NCI-H69 (cell line): ENCODE data around the gene AK4.

Experiments used
- DNase-seq: peaks from one replicate; lab custom pipeline; 2025; lab: John Stamatoyannopoulos, UW

The AK4 gene

GRCh38 chr1:65278376-65279069, 130.5 kb downstream of the AK4 start:
- DNase-seq, result peak; percentile 23

- peak; percentile 51 for DNase-seq
Observed at GRCh38 chr1:65279070-65279779, 131.2 kb downstream of the AK4 start.
